Activated naive CD8-positive, alpha-beta T cell treated with anti-CD3 and anti-CD28 coated beads for 36 hours (primary cell): ENCODE measurements around the gene NEUROG3. TPM values are rescaled to one million over a fixed set of nuclear protein-coding genes. Genes with fewer than 3 reads are reported as not detected.
A peak's percentile ranks its signal among the peaks of the same experiment; 100 is the strongest.

Experiments used
- DNase-seq: peaks from one replicate; pipeline ENCODE4 v3.0.0; 2021
- H3K27ac Mint-ChIP-seq: one replicate; pipeline ENCODE4 v1.8.0; 2022; ENCODE audit warnings: mild to moderate bottlenecking, moderate library complexity, mixed read lengths
- H3K27me3 Mint-ChIP-seq: one replicate; pipeline ENCODE4 v1.8.0; 2022; ENCODE audit warnings: mild to moderate bottlenecking, mixed read lengths
- H3K36me3 Mint-ChIP-seq: one replicate; pipeline ENCODE4 v1.8.0; 2021; ENCODE audit warnings: mild to moderate bottlenecking, mixed read lengths
- H3K4me1 Mint-ChIP-seq: one replicate; pipeline ENCODE4 v1.8.0; 2021; ENCODE audit warnings: mixed read lengths
- H3K4me3 Mint-ChIP-seq: one replicate; pipeline ENCODE4 v1.8.0; 2022; ENCODE audit warnings: mild to moderate bottlenecking, moderate library complexity, mixed read lengths
- H3K9me3 Mint-ChIP-seq: one replicate; pipeline ENCODE4 v1.8.0; 2022; ENCODE audit warnings: mixed read lengths
- total RNA-seq, 2 experiments: library from RNA; stranded (reverse); gene quantifications; one replicate each; pipeline ENCODE4 v1.2.3, GENCODE V29; 2021

The NEUROG3 gene, protein sequence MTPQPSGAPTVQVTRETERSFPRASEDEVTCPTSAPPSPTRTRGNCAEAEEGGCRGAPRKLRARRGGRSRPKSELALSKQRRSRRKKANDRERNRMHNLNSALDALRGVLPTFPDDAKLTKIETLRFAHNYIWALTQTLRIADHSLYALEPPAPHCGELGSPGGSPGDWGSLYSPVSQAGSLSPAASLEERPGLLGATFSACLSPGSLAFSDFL
- under 1 TPM; 0.20 to 0.21 TPM for total RNA-seq

DNA sequence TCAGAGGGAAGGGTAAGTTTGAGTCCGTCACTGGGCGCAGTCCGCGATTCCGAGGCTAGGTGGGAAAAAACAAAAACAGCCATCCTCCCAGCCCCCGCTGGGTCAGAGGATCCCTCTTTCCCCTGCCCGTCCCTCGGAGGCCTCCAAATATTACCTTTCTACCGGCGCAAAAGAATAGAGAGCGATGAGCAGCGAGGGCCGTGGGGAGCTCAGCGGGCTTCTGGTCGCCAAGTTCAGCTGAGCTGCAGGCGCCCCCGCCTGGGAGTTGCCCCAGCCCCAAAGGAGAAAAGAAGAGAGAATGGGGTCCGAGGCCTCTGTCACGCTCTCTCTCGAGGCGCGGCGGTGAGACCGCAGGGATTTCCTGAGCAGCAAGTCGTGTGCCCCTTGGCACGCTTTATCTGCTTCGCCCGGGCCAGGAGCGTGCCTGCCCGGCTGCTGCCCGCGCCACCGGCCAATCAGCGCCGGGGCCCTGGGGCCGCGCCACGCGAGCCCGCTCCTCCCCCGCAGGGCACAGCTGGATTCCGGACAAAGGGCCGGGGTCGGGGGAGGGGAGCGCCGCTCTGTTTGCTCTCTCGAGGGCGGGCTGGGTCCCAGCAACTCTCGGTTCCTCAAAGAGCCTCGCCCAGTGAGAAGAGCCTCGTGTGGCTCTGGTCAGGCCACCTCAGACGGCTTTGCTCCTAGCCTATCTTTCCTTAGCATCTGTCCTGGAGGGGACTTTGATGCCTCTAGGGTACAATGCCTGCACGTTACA, at the start of gene NEUROG3:
Gene NEUROG3 (minus strand): TSS at position 367 of the 751 bp plus-strand sequence. CDS start 379 bp downstream, outside the sequence.
- Mint-ChIP-seq H3K27me3 (peaks cover 94% of the 10 kb centered on the region), H3K9me3 (no peaks in the 10 kb centered on the region), H3K27ac (no peak within 1 kb of the TSS), H3K4me3 (peak within 1 kb of the TSS; percentile 72), H3K36me3 (no peaks in the 10 kb centered on the region), H3K4me1 (peaks cover 21% of the 10 kb centered on the region)
- DNase-seq = no peak

DNA sequence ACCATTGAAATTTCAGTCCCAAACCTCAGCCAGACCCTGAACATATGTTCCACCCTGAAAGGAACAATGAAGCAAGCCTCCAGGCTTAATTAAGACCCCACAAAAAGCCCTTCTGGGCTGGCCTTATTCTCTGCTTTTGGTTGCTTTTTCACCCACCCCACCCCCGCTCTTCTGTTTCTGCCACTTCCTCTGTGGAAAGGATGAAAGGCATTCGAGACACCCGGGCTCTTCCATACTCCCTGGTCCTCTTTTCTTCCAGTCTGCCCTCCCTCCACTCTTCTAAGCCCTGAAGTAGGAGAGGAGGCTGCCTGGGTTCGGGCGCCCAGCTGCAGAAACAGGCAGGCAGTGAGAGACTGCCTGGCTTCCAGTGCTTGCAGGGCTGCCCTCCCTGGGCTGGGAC, 47.4 kb upstream of the NEUROG3 start:
- Mint-ChIP-seq H3K4me1 (peaks cover 16% of the 10 kb centered on the region), H3K36me3 (peaks cover 9% of the 10 kb centered on the region), H3K27me3 (no peaks in the 10 kb centered on the region), H3K4me3 (no peak overlapping the region), H3K9me3 (peaks cover 18% of the 10 kb centered on the region), H3K27ac (no peak overlapping the region)
- DNase-seq = no peak

DNA sequence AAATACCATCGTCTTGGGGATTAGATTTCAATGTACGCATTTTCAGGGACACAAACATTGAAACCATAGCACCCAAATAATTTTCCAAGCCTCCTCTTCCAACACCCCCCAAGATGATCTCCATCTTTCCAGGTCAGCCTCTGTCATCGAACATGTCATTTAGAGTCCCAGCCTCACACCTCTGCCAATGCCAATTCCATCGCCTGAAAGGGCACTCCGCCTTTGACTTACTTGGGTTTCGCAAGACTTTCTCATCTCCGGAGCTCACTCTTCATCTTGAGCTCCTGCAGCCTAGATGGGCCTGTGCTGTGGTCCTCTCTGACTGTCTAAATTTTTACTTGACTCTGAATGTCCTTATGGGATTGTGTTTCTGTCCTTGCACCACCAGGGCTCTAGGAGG, 46.4 kb upstream of the NEUROG3 start:
- H3K4me1 Mint-ChIP-seq = peaks cover 16% of the 10 kb centered on the region
- peaks cover 13% of the 10 kb centered on the region for H3K9me3 Mint-ChIP-seq
- H3K27me3 Mint-ChIP-seq = no peaks in the 10 kb centered on the region
- DNase-seq = no peak
- H3K27ac Mint-ChIP-seq = no peak overlapping the region
- peaks cover 9% of the 10 kb centered on the region for H3K36me3 Mint-ChIP-seq
- no peak overlapping the region for H3K4me3 Mint-ChIP-seq

DNA sequence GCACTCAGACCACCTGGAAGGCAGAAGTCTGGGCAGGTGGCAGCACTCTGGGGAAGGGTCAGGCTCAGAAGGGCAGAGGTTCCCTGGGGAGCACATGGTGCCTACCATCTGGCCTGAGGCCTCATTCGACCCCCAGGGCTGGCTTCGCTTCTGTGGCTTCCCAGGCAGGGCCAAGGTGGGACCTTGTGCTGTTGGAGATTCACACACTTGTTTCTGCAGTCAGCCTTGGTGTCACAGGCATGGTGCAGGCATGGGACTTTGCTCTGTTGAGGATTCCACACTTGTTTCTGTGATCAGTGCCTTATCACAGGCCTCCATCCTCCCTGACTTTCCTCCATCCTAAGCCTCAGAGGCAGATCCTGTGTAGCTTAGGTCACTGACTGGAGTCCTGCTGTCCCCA, 45.5 kb upstream of the NEUROG3 start:
- no peaks in the 10 kb centered on the region for H3K27me3 Mint-ChIP-seq
- peaks cover 5% of the 10 kb centered on the region for H3K9me3 Mint-ChIP-seq
- H3K4me1 Mint-ChIP-seq = peaks cover 11% of the 10 kb centered on the region
- no peak overlapping the region for H3K4me3 Mint-ChIP-seq
- no peak for DNase-seq
- peaks cover 3% of the 10 kb centered on the region for H3K36me3 Mint-ChIP-seq
- H3K27ac Mint-ChIP-seq = no peak overlapping the region

DNA sequence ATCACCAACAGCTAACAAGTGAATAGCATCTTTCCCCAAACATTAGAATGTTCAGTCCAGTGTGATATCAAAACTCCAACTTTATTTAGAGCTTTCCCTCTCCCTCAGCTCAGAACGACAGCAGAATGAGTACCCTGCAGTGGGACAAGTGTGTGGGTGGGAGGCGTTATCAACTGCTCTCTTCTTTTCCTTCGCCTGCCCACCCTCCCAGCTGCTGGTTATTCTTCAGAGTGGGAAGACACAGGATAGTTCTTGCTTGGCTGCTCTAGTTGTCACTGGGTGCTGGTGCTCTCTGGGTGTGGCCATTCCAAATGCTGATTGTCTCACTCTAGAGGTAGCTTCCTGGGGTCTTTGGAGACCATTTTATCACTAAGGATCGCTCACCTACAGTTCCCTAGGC, 43.1 kb upstream of the NEUROG3 start:
- Mint-ChIP-seq H3K27me3 (no peaks in the 10 kb centered on the region), H3K4me1 (peaks cover 9% of the 10 kb centered on the region), H3K27ac (no peak overlapping the region), H3K4me3 (no peak overlapping the region), H3K9me3 (no peaks in the 10 kb centered on the region), H3K36me3 (no peaks in the 10 kb centered on the region)
- no peak for DNase-seq

DNA sequence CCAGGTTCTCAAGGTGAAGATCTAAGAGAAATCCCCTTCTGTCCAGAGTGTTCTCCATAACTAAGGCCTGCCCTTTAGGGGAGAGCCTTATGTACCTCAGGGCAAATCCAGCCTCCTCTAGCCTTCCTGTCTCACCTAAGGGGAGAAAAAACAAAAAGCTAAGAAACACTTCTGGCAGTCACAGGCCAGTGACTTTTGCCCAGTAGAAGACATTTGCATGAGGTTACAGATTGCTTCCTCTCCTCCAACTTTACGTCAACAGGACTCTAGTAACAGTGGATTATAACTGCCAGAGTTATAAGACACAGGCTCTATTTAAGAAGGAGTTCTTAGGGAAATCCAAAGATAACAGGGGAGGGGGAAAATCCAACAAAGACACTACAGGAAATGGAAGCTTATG, 40.9 kb upstream of the NEUROG3 start:
- no peak for DNase-seq
- Mint-ChIP-seq H3K27me3 (no peaks in the 10 kb centered on the region), H3K36me3 (no peaks in the 10 kb centered on the region), H3K4me1 (no peaks in the 10 kb centered on the region), H3K4me3 (no peak overlapping the region), H3K27ac (no peak overlapping the region), H3K9me3 (peaks cover 8% of the 10 kb centered on the region)

DNA sequence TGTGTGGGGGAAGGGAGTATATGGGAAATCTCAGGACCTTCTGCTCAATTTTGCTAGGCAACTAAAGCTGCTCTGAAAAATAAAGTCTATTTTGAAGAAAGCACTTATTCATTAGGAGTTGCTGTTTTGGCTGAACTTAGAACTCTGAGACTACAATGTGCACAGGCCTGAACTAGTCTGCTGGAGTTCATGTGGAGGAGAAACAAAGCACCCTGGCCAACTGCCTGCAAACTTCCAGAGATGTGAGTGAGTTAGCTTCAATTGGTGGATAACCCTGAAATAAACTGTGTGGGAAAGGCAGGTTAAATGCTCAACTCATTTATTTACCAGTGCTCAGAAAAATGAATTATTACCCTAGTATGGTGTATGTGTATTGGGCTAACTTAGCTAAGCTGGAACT, 39.5 kb upstream of the NEUROG3 start:
- no peak for DNase-seq
- Mint-ChIP-seq H3K4me1 (no peaks in the 10 kb centered on the region), H3K36me3 (peaks cover 2% of the 10 kb centered on the region), H3K27me3 (no peaks in the 10 kb centered on the region), H3K9me3 (peaks cover 13% of the 10 kb centered on the region), H3K4me3 (no peak overlapping the region), H3K27ac (no peak overlapping the region)

DNA sequence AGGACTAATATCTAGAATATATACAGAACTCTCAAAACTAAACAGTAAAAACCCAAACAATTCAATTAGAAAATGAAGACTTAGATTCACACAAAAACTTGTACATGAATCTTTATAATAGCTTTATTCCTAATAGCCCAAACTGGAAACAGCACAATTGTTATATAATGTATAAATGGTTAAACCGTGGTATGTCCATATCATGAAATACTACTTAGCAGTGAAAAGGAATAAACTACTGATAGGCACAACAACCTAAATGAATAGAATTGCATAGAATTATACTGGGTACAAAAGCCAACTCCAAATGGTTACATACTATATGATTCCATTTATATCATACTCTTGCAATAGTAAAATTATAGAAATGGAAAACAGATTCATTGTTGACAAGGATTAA, 35.9 kb upstream of the NEUROG3 start:
- Mint-ChIP-seq H3K4me3 (no peak overlapping the region), H3K9me3 (peaks cover 13% of the 10 kb centered on the region), H3K27ac (no peak overlapping the region), H3K27me3 (no peaks in the 10 kb centered on the region), H3K4me1 (no peaks in the 10 kb centered on the region), H3K36me3 (peaks cover 2% of the 10 kb centered on the region)
- DNase-seq = no peak

DNA sequence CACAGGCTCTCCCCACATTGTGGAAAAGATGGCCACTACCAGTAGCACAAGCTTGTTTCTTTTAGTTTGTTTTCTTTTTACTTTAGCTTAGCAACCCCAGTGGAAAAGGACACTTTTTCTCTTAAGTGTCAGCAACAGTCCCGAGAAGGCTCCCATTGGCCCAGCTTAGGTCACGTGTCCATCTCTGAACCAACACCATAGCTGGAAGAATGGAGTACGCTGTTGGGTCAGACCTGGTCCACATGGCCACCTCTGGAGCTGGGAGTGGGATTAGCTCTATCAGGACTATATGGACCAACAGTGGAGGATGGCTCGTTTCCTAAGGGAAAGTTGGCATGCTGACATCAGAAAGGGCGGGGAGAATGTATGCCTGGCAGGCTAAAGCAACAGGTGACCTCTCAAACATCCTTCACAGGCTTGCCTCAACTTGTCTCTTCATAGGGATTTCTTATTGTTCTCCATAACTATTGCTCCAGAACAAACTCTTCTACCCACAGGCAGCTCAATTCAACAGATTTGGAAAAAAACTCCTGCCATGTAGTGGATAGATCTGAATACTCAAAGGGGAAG, 27.6 kb upstream of the NEUROG3 start:
- H3K4me3 Mint-ChIP-seq = no peak overlapping the region
- H3K27ac Mint-ChIP-seq = no peak overlapping the region
- peaks cover 32% of the 10 kb centered on the region for H3K27me3 Mint-ChIP-seq

DNA sequence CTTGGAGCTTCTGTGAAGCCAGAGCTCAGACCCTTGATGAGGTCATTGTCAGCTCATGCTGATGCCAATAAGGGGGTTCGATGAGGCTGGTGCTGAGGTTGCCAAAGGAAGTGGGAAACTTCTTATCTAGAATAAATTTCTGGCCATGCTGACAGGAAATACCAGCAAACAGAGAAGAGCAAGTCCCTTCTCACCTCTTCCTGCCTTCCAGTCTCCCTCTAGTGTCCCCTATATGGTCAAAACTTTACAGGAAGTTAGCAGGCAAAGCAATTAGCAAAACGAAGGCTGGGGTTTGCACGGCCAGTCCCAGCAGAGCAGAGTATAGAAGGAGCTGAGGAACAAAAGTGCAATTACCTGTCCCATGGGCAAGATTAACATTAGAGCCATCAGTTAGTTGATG, 15.1 kb upstream of the NEUROG3 start:
- Mint-ChIP-seq H3K27ac (no peak overlapping the region), H3K27me3 (no peaks in the 10 kb centered on the region), H3K4me3 (no peak overlapping the region), H3K36me3 (no peaks in the 10 kb centered on the region), H3K9me3 (no peaks in the 10 kb centered on the region), H3K4me1 (peaks cover 11% of the 10 kb centered on the region)
- no peak for DNase-seq

More for the DNA sequence above, 27.6 kb upstream of the NEUROG3 start:
- Mint-ChIP-seq H3K36me3 (no peaks in the 10 kb centered on the region), H3K9me3 (no peaks in the 10 kb centered on the region), H3K4me1 (no peaks in the 10 kb centered on the region)
- DNase-seq = no peak

DNA sequence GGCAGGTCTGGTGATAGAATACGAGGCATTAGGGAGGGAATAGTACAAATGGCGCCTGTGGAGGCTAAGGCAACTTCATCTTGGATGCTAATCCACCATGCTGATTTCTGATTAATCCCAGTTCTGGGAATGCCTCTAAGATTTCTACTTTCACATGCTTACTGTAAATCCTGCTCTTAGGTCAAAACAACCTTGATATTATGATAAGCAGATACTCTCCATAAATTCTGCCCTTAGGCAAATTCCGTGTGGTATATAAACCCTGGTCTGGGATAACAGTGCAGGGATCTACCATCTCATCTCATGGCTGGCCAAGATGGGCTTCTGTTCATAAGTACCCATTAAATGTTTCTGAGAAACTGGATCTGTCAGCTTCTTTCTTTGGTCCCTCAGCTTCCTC, 11.4 kb upstream of the NEUROG3 start:
- Mint-ChIP-seq H3K4me3 (no peak overlapping the region), H3K9me3 (no peaks in the 10 kb centered on the region), H3K27ac (no peak overlapping the region), H3K4me1 (peaks cover 11% of the 10 kb centered on the region), H3K27me3 (peaks cover 10% of the 10 kb centered on the region), H3K36me3 (no peaks in the 10 kb centered on the region)
- DNase-seq = no peak

DNA sequence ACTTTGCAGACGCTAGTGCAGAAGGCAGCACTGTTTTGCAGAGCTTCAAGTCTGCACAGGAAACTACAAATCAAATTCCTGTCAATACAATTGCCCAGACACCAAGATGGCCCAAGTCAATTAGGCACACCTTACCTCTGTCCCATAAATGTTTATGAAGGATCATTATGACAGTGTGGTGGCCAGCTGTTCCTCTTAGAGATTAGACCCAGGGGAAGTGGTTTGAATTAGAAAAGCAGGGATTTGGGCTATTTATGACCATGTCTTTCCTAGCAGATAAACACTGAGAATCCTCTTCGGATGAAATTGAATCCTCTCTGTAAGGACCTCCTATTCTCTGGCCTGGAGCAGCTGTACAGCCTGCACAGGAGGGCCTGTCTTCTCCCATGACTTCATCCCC, 9.9 kb upstream of the NEUROG3 start:
- H3K9me3 Mint-ChIP-seq = no peaks in the 10 kb centered on the region
- no peaks in the 10 kb centered on the region for H3K36me3 Mint-ChIP-seq
- H3K4me1 Mint-ChIP-seq = peaks cover 2% of the 10 kb centered on the region
- DNase-seq = no peak
- no peak overlapping the region for H3K27ac Mint-ChIP-seq
- H3K27me3 Mint-ChIP-seq = peaks cover 25% of the 10 kb centered on the region
- H3K4me3 Mint-ChIP-seq = no peak overlapping the region

DNA sequence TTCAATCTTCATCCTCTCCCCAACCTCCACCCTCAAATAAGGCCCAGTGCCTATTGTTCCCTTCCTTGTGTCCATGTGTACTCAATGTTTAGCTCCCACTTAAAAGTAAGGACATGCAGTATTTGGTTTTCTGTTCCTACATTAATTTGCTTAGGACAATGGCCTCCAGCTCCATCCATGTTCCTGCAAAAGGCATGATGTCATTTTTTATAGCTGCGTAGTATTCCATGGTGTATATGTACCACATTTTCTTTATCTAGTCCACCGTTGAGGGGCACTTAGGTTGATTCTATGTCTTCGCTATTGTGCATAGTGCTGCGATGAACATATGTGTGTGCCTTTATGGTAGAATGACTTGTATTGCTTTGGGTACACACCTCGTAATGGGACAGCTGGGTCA, 7.2 kb upstream of the NEUROG3 start:
- H3K4me1 Mint-ChIP-seq = no peaks in the 10 kb centered on the region
- H3K27ac Mint-ChIP-seq = no peak overlapping the region
- no peaks in the 10 kb centered on the region for H3K9me3 Mint-ChIP-seq
- no peaks in the 10 kb centered on the region for H3K36me3 Mint-ChIP-seq
- H3K4me3 Mint-ChIP-seq = no peak overlapping the region
- H3K27me3 Mint-ChIP-seq = peaks cover 51% of the 10 kb centered on the region
- DNase-seq = no peak

DNA sequence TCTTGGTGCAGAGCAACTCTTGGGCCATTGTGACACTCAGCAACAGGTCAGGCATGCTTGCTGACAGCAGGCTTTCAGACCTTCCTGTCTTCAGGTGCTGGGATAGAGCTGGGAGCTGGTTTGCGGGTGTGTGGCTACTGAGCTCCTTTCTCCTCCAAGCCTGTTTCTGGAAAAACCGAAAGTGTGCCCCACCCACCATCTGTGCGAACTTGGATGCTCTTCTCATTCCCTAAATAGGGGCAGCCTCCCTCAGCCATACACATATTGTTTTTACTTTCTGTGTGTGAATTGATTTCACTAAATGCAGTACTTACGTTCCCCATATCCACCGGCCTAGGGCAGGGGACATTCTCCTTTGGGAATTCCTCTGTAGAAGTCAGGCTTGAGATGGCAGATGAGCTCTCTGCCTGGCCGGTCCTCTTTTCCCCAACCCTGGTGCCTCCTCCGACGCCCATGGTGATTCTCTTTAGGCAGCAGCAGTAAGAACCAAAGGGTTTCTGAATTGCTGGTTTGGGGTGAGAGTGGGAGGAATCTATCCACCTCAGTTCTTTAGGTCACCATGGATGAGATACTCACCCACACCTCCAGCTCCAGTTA, 6.3 kb upstream of the NEUROG3 start:
- Mint-ChIP-seq H3K27ac (no peak overlapping the region), H3K4me1 (peaks cover 3% of the 10 kb centered on the region), H3K4me3 (no peak overlapping the region), H3K36me3 (no peaks in the 10 kb centered on the region), H3K27me3 (peaks cover 59% of the 10 kb centered on the region), H3K9me3 (no peaks in the 10 kb centered on the region)
- no peak for DNase-seq

DNA sequence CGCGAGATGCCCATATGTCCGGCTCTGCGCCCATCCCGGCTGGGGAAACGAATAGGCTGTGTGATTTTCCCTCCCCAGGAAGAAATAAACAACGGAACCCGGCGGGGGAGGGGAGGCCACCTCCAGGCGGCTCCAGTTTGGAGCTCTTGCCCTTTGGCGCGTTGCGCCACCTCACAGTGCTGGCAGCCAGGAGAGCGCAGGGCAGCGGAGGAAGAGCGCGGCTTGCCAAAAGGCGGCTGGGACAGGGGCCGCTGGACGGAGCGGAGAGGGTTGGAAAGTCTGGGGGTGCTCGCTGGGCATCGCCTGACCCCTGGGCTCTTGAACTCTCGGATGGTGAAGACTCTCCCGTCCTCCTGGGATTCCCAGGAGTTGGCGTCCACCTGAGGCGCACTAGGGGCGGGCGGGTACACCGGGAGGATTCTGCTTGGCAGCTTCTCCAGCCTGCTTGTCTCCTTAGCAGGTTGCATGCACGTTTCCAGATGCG, 5.3 kb upstream of the NEUROG3 start:
- no peak overlapping the region for H3K27ac Mint-ChIP-seq
- no peaks in the 10 kb centered on the region for H3K36me3 Mint-ChIP-seq
- peaks cover 69% of the 10 kb centered on the region for H3K27me3 Mint-ChIP-seq
- H3K9me3 Mint-ChIP-seq = no peaks in the 10 kb centered on the region
- H3K4me1 Mint-ChIP-seq = peaks cover 12% of the 10 kb centered on the region
- no peak overlapping the region for H3K4me3 Mint-ChIP-seq
- DNase-seq = no peak
